Ammon's horn (tissue), 1 donor: ENCODE results near the gene UFC1.
"Not testable (repeated sequence)": the region's sequence is repeated elsewhere in the genome, so short reads cannot be mapped to it uniquely, and the experiment has no call there.

Experiments used
- DNase-seq: peaks from one replicate; pipeline ENCODE4 v3.0.0-alpha.2; 2016; ENCODE audit warnings: low spot score

Gene UFC1

DNA sequence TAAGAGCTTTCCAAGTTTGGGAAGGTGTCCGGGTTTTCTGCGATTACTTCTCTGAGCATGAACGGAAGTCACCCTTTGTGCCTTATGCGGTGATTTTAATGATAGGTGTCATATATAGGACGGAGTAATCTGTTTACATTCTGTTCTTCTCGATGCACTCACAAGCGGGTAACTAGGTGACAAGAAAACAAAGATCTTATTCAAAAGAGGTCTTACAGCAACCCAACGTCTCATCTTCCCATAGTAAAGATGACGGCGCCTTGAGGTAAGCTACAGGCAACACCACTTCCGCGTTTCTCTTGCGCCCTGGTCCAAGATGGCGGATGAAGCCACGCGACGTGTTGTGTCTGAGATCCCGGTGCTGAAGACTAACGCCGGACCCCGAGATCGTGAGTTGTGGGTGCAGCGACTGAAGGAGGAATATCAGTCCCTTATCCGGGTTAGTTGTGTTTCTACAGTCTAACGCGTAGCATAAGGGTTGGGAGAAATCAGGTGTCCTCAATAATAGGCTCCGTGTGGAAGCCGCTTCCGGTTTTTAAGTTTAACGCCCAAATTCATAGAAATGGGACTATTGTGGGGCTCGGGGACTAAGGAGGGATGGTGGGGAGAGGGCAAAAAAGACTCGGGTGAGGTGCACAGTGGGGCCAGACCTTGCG lies at the start of gene UFC1:
UFC1 (plus strand) TSS at position 297 of the 656 bp plus-strand sequence; CDS start at position 317, 20 bp downstream.
- peak; percentile 95 for DNase-seq

DNA sequence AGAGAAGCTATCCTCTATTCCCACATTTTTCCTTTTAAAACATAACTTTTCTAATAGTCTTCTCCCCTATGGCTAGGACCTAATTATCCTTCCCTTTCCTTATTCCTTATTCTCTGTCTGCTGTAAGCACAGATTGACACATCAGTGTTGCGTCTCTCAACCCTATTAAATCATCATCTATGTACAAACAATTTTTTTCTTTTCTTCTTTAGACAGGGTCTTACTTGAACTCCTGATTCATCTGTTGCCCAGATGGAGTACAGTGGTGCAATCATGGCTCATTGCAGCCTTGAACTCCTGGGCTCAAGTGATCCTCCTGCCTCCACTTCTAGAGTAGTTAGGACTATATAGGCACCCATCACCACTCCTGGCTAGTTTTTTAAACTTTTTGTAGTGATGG lies 47.3 kb upstream of the UFC1 start:
- DNase-seq, result no peak

DNA sequence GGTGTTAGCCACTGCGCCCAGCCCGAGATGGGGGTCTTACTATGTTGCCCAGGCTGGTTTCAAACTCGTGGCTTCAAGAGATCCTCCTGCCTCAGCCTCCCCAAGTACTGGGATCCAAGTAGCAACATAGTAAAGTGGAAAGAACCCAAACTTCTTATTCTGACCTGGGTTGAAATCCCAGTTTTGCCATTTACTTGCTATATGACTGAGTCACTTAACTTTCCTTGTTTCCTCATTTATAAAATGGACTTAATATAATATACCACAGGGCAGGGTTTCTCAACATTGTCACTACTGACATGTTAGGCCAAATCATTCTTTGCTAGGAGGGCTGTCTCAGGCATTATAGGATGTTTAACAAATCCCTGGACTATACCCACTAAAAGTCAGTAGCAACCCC lies 42.7 kb upstream of the UFC1 start:
- DNase-seq, result no peak

DNA sequence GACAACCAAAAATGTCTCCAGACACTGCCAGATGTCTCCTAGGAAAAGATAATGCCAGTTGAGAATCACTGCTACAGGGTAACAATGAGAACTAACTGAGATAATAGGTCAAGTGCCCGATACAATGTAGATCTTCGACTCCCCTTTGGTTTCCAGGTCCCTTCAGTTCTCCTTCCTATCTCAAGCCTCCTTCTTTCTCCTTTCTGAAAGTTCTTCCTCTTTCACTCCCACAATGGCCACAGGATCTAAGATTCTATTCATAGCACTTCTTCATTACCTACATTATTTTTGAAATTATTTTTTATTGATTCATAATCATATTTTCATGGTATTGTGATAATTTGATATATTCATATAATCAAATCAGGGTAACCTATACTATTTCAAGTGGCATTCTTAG lies 42.3 kb upstream of the UFC1 start:
- DNase-seq, result no peak

DNA sequence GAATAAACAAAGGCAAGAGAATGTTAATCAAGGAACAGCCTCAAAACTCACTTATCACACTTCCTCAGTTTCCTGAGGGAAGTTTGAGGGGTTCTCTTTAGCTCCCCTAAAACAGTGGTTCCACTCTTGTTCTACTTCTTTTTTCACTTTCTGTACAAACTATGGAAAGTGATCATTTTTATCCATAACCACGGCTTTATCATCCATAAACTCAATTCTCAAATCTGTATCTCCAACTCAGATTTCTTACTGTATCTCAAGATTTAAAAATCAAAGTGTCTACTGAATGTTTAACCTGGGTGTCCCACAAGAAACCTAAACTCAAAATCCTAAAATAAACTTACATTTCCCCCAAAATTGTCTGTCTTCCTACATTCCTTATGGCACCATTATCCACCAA lies 39.9 kb upstream of the UFC1 start:
- DNase-seq, result no peak

DNA sequence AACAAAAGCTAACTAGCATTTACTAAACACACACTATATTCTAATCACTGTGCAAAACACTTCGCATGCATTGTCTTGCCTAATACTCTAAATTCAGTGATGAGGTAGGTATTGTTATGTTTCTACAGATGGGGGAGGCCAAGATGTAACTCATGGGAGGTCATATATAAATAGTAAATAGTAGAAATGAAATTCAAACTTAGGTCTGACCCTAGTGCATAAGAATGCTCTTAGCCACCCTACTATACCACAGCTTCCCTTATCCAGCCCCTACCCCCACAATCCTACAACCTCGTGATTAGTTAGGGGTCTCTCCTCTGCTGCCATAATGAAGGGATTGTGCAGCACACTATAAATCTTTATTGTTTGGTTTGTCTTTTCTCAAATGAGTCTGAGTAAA lies 39.2 kb upstream of the UFC1 start:
- DNase-seq, result no peak

DNA sequence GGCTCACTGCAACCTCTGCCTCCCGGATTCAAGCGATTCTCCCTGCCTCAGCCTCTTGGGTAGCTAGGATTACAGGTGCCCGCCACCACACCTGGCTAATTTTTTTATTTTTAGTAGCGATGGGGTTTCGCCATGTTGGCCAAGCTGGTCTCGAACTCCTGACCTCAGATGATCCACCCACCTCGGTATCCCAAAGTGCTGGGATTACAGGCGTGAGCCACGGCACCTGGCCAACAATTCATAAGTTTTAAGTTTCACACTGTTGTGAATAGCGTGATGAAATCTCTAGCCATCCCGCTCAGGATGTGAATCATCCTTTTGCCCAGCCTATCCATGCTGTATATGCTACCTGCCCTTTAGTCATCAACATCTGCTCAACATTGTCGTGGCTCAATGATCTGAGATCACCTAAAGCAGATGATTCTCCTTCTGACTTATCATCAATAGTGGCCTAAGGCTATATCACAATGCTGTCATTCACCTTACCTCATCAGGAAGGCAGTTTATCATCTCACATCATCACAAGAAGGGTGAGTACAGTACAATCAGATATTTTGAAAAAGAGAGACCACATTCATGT lies 38.6 kb upstream of the UFC1 start:
- DNase-seq, result no peak

DNA sequence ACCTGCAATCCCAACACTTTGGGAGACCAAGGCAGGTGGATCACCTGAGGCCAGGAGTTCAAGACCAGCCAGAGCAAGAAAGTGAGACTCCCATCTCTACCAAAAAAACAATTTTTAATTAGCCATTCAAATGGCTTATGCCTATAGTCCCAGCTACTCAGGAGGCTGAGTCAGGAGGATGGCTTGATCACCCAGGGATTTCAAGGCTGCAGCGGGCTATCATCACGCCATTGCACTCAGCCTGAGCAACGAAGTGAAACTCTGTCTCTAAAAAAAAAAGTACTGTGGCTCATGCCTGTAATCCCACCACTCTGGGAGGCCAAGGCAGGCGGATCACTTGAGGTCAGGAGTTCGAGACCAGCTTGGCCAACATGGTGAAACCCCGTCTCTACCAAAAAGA lies 37.8 kb upstream of the UFC1 start:
- DNase-seq, result not testable (repeated sequence)

DNA sequence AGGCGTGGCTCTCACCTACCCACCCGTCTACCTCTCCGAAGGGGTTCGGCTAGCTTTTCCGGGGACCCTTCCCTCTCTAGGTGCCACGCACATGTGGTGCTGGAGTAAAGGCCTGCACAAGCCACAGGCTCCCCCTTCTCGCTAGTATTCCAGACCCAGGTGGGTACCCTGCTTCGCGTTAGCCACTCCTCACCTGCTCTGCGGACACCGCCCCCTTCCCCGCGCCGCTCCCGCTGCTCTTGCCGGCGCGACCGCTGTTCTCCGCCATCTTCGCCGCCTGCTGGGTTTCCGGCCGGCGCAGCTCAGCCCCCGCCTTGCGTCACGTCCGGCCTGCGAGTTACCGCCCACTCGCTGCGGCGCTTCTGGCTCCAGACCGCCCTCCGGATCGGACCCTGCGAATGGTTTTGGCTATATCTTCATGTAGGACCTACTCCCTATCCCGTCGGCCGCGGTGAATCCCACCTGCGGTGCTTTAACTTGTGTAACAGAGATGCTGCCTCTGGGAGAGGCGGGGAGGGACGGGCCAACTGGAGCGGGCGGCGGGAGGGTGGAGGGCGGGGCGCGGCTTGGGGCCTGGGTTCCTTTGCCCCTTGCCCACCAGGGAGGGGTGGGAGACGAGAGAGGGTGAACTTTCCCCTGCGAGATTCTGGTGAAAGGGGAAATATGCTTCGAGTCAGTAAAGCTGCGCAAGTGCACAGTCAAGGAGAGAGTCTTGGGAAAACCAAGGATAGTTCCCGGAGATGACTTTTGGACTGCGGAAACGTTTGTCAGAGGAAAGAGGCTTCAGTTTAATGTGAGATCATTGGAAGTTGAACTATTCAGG lies 35.8 kb upstream of the UFC1 start, which contains the start of the genes NIT1 and PFDN2:
NIT1 (plus strand) TSS at position 347 of the 823 bp plus-strand sequence; CDS start at position 419, 72 bp downstream.
PFDN2 (minus strand) TSS at position 279 of the 823 bp plus-strand sequence; CDS start at position 268, 11 bp downstream.
- peak; percentile 93 for DNase-seq

DNA sequence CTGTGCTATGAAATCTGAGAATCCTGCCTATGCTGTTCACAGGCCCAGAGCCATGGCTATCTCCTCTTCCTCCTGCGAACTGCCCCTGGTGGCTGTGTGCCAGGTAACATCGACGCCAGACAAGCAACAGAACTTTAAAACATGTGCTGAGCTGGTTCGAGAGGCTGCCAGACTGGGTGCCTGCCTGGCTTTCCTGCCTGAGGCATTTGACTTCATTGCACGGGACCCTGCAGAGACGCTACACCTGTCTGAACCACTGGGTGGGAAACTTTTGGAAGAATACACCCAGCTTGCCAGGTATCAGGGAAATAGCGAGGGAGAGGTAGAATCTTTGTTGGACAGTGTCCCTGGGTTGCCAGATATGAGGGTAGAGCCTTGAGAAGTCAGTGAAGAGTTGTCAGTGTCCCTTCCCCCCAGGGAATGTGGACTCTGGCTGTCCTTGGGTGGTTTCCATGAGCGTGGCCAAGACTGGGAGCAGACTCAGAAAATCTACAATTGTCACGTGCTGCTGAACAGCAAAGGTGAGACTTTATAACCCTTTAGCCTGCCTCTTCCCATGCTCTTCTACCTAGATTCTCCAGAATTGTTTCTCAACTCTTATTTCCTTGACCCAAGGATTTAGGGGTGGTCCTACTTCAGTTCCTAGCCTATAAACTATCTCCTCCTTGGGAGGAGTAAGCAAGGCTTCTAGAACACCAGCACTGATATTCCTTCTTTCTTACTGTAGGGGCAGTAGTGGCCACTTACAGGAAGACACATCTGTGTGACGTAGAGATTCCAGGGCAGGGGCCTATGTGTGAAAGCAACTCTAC lies 34.5 kb upstream of the UFC1 start:
- no peak for DNase-seq

DNA sequence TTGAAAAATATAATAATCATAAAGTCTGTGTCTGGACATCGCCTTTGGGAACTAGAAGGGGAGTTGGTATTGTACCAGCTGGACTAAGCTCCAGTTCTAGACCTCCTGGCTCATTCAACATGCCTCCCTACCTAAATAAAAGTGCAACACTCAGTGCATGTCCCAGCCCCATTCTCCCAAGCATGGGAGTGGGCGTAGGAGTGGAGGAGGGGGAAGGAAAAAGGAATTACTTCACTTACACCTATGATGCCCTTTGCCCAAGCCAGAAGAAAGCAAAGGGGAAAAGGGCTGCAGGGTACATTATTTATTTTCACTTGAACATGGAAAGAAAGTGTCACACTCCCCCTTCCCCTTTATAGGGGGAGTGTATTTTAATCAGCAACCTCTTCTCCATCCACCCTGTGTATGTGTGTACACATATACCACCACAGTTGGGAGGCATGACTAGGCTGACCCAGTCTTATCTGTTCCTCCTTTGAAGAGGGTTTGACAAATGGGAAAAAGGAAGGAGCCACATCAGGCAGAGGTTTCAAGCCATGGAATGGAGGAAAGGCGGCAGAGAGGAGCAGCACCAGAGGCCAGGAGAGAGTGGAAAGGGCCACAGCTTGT lies 32.6 kb upstream of the UFC1 start:
- no peak for DNase-seq

DNA sequence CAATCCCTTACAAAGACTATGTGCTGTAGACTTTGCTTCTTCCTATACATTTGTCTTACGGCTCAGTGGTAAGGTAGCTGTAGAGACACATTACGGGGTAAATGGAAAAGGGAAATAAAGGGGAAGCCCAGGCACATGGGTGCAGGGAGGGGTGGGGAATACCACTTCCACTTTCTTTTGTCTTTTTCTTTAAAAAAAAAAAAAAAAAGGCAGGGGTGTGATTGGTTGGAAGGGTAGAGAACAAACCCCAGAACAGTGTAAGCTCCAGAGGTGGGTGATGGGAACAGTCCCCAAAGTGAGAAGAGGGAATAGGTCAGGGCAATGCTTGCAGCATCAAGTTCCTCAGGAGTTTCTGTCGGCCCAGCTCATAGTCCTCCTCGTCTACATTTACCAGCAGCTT lies 31.9 kb upstream of the UFC1 start:
- peak; percentile 41 for DNase-seq

DNA sequence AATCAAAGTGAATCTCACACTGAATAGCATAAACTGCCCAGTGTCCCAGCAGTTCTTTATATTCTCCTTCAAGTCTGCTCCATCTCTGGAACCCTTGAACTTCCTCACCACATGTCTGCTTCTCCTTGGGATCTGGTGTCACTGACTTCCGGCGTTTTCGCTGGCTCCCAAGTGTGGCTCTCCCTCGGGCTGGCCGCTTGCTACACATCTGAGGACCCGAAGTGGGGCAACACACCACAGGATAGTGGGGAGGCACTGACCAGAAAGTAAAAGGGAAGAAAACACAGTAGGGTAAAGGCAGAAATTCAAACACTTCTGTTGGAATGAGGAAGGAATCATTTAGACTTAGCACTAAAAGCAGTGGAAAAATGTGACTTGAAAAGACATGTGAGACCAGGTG lies 30.8 kb upstream of the UFC1 start:
- DNase-seq, result no peak

DNA sequence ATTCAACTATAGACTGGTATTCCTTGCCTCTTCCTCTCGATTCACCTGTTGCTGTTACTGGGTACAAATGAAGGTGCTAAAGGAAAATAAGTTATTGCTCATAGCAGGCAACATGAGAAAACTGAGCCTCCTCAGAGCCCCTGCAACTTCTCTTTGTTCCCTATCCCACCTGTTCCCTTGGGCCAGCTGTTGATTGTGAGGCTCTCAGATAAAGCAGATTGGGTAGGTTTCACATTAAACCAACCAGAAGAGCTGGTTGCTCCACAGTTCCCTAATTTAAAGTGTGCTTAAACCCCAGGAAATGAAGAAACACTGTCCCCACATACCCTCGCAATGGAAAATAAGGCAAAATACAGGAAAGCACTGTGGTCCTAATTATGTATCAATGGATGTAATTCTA lies 26.1 kb upstream of the UFC1 start:
- DNase-seq, result no peak

DNA sequence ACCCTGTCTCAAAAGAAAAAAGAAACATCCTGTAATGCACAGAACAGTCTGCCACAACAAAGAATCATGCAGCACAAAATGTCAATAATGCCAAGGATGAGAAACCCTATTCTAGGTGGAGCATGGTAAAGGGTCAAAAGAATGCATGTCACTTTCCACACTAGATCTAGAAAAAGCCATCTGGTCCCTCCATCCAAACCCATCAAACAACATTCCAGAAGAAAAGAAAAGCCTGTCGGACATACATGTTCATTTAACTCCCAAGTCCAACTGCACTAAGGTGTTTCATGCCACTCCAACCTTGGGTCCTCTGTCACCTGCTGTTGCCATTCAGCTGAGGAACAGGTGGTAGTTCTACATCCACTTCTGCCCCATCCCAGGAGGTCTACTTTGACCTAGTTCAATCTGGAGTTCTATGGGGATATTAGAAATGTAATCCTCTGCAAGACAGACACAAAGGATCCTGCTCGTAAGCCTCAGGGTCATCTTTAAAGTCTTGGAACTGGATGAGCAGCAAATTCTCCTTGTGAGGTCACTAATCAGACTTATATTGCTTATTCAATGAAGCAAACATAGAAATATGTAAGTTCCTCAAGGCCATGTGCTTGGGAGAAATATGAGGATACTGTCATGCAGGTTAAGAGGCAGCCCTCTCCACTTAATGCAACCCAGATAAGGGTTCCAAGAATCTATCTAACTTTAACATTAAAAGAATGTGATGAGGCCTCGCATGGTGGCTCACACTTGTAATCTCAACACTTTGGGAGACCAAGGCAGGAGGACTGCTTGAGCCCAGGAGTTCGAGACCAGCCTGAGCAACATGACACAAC lies 25.0 kb upstream of the UFC1 start:
- no peak for DNase-seq

DNA sequence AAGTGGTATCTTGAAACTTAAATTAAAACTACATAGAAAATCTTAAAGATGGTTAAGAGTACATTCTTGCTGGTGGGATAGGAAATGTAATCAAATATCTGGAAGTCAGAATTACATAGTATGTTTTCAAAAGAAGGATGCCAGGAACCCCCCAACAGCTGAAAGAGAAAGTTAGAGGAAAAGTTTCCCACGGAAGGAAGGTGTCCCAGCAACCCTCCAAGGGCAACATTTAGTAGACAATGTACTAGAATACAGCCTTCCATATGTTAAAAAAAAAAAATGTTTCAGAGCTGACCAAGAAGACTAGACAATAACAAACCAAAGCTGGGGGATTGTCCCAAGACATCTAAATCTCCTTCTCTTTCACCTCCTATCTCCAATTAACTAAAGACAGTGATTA lies 23.5 kb upstream of the UFC1 start:
- DNase-seq, result no peak

DNA sequence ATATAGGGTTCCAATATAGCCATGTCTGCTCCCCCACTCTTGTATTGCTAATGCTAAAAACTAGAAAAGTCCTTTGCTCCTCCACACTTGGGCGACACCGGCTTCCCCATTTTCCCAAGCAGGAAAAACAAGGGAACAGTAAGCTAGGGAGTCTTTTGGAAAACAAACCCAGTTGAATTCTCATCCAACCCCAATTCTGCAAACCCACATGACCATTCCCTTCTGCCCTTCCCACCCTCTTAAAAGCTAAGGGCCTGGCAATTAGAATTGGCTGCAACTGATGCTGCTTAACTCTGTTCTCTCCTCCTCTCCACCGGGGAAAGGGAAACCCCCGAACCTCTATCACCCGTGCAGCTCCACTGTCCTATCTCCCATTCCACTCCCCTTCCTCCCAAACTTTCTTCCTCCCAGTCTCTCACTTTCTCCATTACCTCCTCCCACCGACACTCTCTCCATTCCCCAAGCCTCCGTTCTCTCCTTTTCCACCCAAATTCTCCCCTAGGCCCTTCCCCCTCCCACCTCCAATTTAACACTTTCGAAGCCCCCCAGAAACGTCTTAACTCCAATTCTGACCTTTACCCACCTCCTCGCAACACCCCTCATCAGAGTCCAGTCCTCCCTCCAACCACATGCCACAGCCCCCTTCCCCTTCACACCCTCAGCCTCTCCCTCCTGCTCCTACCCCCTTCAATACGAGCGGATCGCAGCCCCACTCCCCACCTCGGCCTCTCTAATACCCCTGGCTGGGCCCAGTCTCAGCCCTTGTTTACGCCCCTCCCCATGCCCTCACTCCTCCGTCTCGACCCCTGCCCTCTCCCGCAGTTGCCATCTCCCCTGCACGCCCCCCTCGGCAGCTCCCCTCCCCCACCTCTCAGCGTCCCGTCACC lies 22.0 kb upstream of the UFC1 start:
- DNase-seq, result peak; percentile 38

DNA sequence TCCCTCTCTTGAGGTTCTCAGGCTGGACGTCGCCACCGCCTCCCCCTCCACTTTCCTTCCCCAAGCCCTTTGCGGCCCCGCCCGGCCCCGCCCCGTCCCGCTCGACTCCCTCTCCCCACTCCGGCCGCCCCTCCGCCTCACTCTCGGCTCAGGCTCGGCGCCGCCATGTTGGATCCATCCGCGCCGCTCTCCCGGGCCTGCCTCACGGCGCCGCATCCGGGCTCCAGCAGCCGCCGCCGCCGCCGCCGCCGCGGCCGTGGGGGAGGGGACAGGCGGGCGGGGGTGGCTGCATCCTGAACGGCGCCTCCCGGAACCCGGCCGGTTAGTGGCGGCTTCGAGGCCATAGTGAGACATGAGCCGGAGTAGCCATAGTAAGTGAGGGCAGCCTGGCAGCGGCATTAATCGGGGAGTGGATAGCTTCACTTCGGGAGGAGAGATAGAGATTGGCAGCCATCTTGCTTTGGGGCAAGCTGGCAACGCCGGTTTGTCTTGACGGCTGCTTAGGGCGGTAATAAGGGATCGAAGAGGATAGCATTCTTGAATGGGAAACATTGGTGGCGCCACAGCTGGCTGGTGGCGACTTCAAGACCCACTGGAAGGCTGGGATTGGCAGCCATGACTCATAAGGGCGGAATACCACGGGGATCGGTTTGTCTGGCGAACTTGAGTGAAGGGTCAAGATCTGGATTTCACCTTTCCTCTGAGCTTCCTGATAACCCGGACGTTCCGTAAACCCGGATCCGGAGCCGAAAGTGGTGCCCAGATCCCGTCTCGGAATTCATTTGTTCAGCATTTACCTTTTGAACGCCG lies 21.2 kb upstream of the UFC1 start, which contains the start of gene DEDD:
DEDD (minus strand) TSS at position 258 of the 810 bp plus-strand sequence. CDS start 8,205 bp downstream, outside the sequence.
- peak; percentile 98 for DNase-seq
